HG02571 (cell line): ENCODE results near the gene FRY.

ENCODE experiments used
- ATAC-seq: cut with Tn5 transposase; IDR thresholded peaks from one replicate; pipeline ENCODE4 v1.9.1; 2021; ENCODE audit warnings: mild to moderate bottlenecking, moderate library complexity; ENCODE audit not compliant: unreplicated experiment

FRY gene

GRCh38 chr13:32208860-32209259, 177.3 kb downstream of the FRY start:
- ATAC-seq = no peak

DNA sequence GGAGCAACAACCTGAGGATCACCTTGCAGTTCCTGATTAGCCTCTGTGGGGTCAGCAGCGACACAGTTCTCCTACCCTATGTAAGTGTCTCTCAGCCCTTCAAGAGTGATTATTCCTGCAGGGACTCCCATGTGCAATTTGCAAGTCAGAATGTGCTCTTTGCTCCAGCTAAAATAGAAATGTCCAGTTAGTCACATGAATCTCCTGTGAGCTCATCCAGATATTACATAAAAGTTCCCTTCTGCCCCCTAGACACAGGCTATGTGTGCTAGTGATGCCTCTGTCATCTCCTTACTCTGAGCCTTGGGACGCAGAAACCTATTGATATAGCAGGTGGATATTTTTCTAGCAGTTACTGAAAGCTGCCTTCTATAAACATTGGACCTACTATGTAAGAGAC, 178.1 kb downstream of the FRY start:
- ATAC-seq = no peak

DNA sequence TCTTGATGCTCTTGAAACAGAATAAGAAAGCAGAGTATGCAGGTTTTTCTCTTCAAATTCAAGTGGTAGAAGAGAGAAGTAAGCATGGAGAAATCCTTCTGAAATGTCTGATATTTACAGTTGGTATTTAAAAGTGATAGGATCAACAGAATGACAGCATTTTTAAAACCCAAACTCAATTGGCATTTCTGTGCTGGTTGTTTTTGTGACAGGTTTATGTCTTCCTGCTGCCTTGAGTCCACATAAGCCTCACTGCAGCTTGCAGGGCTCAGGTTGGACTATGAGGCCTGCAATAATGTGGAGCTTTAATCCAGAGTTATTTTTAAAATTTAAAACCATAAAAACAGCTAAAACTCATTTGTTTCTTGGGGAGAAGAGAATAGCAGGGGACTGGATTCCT, 178.5 kb downstream of the FRY start:
- no peak for ATAC-seq

DNA sequence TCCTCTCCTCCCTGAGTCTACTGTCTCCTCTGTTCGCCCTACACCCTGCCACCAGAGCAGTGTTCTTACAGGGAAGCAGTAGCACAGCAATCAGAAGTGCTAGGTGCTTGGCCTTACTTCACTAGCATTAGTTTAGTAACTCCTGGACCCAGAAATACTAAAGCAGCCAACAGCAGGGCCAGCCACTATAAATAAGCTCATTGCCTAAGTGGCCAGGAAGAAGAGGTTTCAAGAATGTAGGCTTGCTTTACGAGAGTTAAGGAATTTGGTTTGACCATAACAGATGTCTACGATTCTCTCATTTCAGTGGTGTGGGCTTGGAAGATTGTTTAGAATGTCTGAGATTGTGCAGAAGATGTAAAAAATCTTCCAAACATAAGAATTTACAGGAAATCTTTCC, 180.2 kb downstream of the FRY start:
- ATAC-seq = no peak

DNA sequence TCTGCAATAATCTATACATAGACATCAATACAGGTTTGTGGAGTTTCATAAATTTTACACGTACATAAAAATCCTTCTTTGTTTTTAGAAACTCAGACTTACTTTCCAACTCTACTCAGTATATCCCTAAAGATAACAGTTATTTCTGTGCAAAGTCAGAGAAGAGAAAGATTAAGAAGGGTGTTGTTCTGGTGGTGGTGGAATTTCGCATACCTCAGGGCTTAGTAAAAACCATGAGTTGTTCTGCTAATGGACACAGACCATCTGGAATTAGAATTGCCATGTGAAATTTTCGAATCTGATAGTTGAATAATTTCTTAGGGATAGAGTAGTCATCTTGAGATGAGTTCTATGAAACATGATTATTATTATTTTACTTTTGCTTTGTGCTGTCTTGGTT, 180.8 kb downstream of the FRY start:
- ATAC-seq = no peak

DNA sequence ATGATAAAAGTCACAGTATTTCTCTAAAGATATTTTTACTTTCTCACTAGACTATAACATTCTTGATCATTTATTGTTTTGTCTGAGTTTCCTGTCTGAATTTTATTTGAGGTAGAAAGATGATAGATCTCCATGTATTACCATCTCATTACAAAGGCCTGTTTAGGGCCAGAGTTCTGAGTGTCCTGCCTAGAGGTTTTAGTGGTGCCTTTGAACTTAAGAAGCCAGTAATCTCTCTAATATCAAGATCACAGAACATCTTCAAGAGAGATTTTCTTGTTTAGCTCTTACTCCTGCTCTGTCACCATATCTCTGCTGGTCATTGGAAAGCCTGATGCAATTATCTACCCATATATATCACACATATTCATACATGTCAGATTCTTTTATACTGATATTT, 182.1 kb downstream of the FRY start:
- no peak for ATAC-seq

GRCh38 chr13:32214071-32214470, 182.5 kb downstream of the FRY start:
- ATAC-seq = no peak

- no peak for ATAC-seq
Observed at GRCh38 chr13:32216281-32216680, 184.7 kb downstream of the FRY start.

- ATAC-seq = no peak
Observed at GRCh38 chr13:32222046-32222676, 190.6 kb downstream of the FRY start.

DNA sequence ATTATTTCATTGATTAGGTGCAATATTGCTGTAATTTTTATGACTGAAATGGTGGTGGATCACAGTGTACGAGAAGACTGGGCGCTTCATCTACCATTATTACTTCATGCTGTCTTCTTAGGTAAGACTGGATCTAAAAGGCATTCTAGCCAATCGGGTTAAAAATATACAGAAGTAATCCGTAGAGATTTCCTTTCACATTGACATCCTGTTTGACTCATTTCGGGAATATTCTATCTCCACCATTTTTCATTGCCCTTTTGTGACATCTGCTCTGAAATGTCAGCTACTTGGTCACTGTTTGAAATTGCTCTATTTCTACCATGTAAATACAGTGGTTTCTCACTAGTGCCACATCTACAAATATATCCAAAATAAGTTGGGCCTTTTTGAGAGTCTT, 193.3 kb downstream of the FRY start:
- ATAC-seq = no peak

- no peak for ATAC-seq
Observed at GRCh38 chr13:32225481-32225931, 193.9 kb downstream of the FRY start.

- ATAC-seq = no peak
Observed at GRCh38 chr13:32228330-32229041, 196.9 kb downstream of the FRY start.

GRCh38 chr13:32229443-32229842, 197.9 kb downstream of the FRY start:
- ATAC-seq = no peak

GRCh38 chr13:32232263-32232662, 200.7 kb downstream of the FRY start:
- ATAC-seq = no peak

DNA sequence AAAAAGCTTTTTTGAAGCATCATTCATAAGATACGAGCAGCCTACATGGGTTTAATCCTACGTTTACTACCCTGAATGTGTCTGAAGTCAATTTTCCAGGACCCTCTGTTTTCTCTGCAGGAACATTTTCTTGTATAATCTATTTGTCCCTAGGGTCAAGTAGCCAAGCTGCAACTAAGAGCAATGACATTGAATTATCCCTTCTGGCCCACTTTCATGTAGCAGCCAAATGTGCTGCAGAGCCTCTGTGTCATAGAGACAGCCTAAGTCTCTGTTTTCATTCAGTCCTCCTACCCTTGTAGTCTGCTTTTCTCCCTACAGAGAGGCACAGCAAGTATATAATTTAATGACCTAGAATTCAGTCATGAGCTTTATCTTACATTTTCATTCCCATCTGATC, 201.5 kb downstream of the FRY start:
- no peak for ATAC-seq

- no peak for ATAC-seq
Observed at GRCh38 chr13:32234914-32235313, 203.3 kb downstream of the FRY start.

- no peak for ATAC-seq
Observed at GRCh38 chr13:32237681-32238080, 206.1 kb downstream of the FRY start.

DNA sequence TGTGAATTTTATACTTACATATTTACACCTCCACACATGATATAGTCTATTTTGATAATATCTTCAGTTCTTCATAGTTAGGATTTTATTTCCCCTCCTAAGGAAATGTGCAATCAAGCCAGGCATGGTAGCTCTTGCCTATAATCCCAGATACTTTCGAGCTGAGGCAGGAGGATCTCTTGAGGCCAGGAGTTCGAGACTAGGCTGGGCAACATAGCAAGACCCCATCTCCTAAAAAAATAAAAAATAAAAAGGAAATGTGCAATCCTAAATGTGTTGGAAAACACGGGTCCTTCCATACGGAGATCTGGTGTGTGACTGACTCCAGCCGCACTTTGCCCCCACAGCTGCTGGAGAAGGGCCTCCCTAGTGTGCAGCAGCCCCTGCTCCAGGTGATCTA, 212.1 kb downstream of the FRY start:
- no peak for ATAC-seq

- ATAC-seq = no peak
Observed at GRCh38 chr13:32245555-32245954, 214.0 kb downstream of the FRY start.

DNA sequence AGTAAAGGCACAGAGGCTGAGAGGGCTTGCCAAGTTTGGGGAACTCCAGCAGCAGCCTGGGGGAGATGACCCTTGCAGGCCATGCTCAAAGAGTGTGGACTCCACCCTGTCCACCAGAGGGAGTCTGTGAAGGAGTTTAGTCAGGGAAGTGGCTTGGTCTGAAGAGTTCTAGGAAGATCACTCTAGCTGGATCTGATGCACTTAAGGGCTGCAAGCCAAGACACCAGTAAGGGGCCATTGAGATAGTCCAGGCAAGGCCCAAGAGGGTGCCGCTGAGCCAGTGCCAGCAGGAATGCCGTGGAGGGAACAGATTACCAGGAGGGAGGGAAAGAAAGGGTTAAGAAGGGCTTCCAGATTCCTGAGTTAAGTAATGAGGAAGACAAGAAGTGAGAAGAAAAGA, 214.9 kb downstream of the FRY start:
- ATAC-seq = peak; percentile 83

- ATAC-seq = no peak
Observed at GRCh38 chr13:32247887-32248286, 216.3 kb downstream of the FRY start.

DNA sequence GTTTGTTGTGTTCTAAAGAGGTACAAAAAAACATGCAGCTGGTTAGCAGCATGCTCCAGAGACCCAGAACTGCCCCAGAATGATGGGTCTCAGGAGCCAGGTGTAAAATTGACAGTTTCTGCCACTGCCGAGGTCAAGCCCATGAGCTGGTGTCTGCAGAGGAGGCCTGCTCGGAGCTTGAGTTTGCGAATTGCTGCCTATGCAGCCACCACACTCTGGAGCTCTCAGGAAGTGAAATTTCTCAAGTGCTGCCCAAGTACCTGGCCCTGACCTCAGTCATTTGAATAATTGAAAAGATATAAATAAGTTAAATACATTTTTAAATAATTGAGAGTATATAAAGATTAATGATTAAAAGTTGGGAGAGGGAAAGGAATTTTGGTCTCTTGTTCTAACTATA, 217.2 kb downstream of the FRY start:
- no peak for ATAC-seq
